COLO668 (cell line): ENCODE results near the gene AKAP12.
"Not testable (repeated sequence)": the region's sequence is repeated elsewhere in the genome, so short reads cannot be mapped to it uniquely, and the experiment has no call there.

Source experiments
- DNase-seq: peaks from one replicate; lab custom pipeline; 2025; ENCODE audit not compliant: unreplicated experiment; lab: John Stamatoyannopoulos, UW

Gene AKAP12

DNA sequence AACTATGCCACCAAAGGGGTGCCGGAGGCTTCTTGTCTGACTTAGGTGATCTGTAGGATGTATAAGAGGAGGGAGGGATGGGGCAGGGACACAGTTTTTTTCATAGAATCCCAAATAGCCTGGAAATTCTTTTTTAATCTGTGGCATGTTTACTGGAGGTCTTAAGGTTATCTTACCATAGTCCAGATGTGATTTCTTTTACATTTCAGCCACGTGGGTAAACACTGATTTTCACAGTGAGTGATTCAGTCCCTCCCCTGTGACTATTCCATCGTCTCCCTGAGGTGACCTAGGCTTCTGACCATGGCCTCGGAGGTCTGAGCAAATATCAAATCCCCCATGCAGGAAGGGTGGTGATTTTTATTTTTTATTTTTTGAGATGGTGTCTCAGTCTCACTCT, 67.7 kb downstream of the AKAP12 start:
- no peak for DNase-seq

DNA sequence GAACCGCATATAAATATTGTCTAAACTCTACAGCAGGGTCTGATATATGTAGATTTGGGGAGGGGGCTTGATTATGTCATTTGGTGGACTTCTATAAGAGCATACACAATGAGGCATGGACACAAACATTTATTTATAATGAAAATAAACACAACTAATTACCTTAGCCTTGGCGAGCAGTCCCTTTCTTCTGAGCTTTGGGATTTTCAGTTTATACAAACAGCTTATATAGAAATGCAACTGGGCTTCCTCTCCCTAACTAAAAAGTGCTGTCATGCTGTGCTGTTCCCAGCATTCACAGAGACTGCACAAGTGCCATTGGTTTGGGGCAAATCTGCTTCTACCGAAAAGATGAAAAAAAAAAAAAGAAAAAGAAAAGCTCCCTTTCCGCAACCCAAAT, 69.9 kb downstream of the AKAP12 start:
- DNase-seq, result no peak

GRCh38 chr6:151310279-151310678, 70.5 kb downstream of the AKAP12 start:
- DNase-seq, result no peak

DNA sequence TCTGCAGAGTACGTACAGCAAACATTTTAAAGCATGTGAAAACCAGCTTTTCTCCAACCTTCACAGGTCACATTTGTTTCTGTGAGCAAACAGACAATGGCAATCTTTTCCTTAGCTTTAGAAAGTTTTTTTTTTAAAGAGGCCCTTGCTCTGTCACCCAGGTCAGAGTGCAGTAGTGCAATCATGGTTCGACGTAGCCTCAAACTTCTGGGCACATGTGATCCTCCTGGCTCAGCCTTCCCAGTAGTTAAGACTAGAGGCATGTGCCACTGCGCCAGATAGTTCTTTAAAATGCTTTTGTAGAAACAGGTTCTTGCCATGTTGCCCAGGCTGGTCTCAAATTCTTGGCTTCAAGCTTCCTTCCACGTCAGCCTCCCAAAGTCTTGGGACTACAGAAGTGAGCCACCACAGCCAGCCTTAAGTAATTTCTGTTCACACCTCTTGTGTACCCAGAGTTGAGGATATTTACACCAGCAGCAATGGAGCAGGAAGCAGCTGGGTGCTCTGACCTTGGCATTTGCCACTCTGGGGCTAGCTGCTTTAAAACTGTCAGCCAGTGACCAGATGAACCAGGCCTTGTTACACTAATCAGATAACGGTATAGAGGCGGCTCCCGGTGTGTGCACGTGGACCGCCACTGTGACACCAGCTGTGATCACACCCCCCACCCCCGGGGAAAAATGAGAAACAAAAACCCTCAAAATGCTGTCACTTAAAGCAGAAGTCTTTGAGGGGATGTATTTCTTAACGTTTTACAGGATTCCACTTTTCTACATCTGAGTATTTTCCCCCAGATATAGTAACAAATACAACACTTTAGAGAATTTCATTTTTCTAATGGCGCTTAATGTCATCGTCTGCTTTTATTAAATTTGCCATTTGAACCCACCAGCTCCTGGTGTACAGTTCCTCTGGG, 71.3 kb downstream of the AKAP12 start:
- no peak for DNase-seq

- peak; percentile 62 for DNase-seq
Measured at GRCh38 chr6:151313066-151313491, 73.3 kb downstream of the AKAP12 start.

DNA sequence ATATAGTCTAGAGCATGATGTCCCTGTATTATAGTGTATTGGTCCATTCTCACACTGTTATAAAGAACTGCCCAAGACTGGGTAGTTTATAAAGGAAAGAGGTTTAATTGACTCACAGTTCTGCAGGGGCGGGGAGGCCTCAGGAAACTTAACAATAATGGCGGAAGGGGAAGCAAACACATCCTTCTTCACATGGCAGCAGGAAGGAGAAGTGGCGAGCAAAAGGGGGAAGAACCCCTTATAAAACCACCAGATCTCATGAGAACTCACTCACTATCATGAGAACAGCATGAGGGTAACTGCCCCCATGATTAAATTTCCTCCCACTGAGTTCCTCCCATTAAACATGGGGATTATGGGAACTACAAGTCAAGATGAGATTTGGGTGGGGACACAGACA, 75.9 kb downstream of the AKAP12 start:
- not testable (repeated sequence) for DNase-seq

GRCh38 chr6:151317103-151317994, 77.6 kb downstream of the AKAP12 start:
- DNase-seq, result no peak

- no peak for DNase-seq
Measured at GRCh38 chr6:151317995-151318365, 78.2 kb downstream of the AKAP12 start.

- no peak for DNase-seq
Measured at GRCh38 chr6:151320140-151320539, 80.4 kb downstream of the AKAP12 start.

DNA sequence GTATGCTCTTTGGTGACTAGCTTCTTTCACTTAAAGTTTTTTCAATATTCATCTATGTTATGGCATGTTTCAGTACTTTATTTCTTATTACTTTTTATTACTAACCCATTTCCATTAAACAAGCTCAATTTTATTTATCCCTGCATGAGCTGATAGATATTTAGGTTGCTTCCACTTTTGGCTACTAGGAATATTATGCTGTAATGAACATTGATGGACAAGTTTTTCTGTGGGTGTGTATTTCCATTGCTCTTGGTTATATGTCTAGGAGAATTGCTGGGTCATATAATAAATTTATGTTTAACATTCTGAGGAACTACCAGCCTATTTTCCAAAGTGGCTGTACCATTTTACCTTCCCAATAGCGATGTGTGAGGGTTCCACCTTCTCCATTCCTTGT, 81.7 kb downstream of the AKAP12 start:
- no peak for DNase-seq

- no peak for DNase-seq
Measured at GRCh38 chr6:151322570-151322969, 82.8 kb downstream of the AKAP12 start.

GRCh38 chr6:151323791-151324487, 84.2 kb downstream of the AKAP12 start:
- DNase-seq, result peak; percentile 57

GRCh38 chr6:151324488-151324825, 84.7 kb downstream of the AKAP12 start:
- no peak for DNase-seq

- peak; percentile 3 for DNase-seq
Measured at GRCh38 chr6:151325075-151326050, 85.6 kb downstream of the AKAP12 start.

- no peak for DNase-seq
Measured at GRCh38 chr6:151326116-151326825, 86.5 kb downstream of the AKAP12 start.

- no peak for DNase-seq
Measured at GRCh38 chr6:151327101-151327500, 87.3 kb downstream of the AKAP12 start.

DNA sequence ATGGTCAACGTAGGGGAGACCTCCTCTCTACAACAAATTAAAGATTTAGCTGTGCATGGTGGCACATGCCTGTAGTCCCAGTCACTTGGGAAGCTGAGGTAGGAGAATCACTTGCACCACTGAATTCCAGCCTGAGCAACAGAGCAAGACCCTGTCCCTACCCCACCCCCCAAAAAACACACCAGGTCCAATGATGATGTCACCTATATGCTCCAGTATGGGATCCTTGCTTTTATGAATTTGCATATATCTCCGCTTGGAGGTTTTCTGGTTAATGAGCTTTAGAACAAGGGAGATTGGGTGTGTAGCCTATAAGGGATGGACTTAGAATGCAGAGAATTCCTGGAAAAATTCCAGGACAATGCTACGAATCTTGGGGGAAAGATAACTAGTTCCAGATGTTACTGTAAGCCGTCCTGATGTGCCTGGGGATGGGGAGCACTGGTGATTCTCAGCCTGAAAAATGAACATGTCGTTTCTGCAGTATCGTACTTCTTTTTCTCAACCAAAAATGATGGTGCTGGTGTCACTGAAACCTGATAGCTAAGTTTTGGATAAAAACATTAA, 90.4 kb downstream of the AKAP12 start:
- no peak for DNase-seq

DNA sequence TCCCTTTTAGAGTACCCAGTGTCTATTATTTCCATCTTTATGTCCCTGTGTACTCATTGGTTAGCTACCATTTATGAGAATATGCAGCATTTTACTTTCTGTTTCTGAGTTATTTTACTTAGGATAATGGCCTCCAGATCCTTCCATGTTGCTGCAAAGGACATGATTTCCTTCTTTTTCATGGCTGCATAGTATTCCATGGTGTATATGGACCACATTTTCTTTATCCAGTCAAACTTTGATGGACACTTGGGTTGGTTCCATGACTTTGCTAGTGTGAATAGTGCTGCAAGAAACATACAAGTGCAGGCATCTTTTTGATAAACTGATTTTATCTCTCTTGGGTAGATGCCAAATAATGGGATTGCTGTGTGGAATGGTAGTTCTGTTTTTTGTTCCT, 96.2 kb downstream of the AKAP12 start:
- no peak for DNase-seq

DNA sequence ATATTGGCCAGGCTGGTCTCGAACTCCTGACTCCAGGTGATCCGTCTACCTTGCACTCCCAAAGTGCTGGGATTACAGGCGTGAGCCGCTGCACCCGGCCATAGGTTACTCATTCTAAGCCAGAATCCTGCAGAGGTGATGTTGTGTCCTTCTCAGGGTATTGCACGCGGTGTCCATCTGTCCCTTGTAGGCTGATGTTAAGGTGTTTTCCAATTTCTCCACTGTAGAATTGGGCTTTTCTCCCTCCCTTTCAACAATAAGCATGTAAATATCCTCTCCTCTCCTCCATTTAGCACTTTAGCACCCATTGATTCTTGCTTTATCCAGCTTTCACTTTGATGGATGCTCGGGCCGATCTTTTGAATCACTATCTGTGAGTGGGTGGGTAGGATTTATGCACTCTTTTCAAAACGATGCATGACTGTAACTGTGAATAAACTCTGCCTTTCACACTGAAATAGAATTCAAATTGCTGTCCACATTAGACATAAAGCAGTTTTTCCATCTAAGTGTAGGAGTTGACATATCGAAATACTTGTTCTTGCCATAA, 99.0 kb downstream of the AKAP12 start:
- no peak for DNase-seq
